ENCODE measurements around the gene CABP1. TPM values are rescaled to one million over a fixed set of nuclear protein-coding genes. Genes with fewer than 3 reads are reported as not detected.
A peak's percentile ranks its signal among the peaks of the same experiment; 100 is the strongest.

The CABP1 gene
- total and polyA plus RNA-seq, 2 of the 13 experiments (the other 11 are each of a cell fraction or from before 2014, with no cell fraction given): not detected

DNA sequence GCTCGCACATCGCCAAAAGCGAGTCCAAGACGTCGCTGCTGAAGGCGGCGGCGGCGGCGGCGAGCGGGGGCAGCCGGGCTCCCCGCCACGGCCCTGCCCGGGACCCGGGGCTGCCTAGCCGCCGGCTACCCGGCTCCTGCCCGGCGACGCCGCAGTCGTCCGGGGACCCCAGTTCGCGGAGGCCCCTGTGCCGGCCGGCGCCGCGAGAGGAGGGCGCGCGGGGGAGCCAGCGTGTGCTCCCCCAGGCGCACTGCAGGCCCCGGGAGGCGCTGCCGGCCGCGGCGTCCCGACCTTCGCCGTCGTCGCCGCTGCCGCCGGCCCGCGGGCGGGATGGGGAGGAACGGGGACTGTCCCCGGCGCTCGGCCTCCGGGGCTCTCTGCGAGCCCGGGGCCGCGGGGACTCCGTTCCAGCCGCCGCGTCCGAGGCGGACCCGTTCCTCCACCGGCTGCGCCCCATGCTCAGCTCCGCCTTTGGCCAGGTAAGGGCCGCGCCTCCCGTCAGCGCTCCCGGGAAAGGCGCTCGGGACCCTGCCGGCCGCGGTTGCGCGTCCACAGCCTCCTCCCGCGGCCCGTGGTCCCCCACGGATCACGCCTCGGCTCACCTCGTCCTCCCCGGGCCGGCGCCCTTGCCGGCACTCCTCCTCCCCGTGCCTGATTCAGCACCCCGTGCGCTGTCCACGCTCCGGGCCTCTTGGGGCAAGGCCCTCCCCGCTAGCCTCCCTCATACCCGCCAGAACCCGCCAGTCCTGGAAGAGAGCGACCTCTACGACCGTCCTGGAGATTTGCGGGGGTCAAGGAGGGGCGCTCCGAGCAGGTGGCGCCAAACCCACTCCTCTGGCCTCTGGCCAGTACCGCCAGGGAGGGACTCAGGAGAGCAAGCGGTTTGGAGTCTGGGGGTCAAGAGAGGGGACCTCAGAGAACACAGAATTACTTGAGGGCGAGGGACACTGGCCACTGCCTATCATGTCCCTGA lies 721 bp downstream of the CABP1 start (continued):
- TF ChIP-seq, protein P1, sequence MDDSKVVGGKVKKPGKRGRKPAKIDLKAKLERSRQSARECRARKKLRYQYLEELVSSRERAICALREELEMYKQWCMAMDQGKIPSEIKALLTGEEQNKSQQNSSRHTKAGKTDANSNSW (CRISPR knock-in tag; IDR thresholded peaks at IDR 0.05; ENCODE audit: borderline replicate concordance): no peak
- TF ChIP-seq RFX1 (IDR thresholded peaks at IDR 0.05) (no peak), ZNF33A (CRISPR knock-in tag; IDR thresholded peaks at IDR 0.05; ENCODE audit: borderline replicate concordance) (no peak), MAFK (conservative IDR thresholded peaks at IDR 0.05 in 1 of 2, IDR thresholded peaks at IDR 0.05 in 1 of 2; ENCODE audit: low read length in 2 of 2) (no peak), ZNF776 (CRISPR knock-in tag; IDR thresholded peaks at IDR 0.05) (no peak), RARA (CRISPR knock-in tag; IDR thresholded peaks at IDR 0.05) (no peak), ZNF274 (CRISPR knock-in tag; IDR thresholded peaks at IDR 0.05) (0 out of 2 replicates have a peak, but pooled peaks have one; percentile 41), ZNF788 (CRISPR knock-in tag; IDR thresholded peaks at IDR 0.05; ENCODE audit: borderline replicate concordance) (no peak), MAFF (IDR thresholded peaks at IDR 0.05; ENCODE audit: low read depth, low read length) (no peak), SIN3B (IDR thresholded peaks at IDR 0.05; ENCODE audit: low read length) (no peak), ZNF674 (CRISPR knock-in tag; IDR thresholded peaks at IDR 0.05; ENCODE audit: low read depth) (no peak), CBX1 (IDR thresholded peaks at IDR 0.05; ENCODE audit: low read depth) (no peak), SNAI1 (CRISPR knock-in tag; IDR thresholded peaks at IDR 0.05; ENCODE audit: borderline replicate concordance) (no peak), CHCHD3 (CRISPR knock-in tag; IDR thresholded peaks at IDR 0.05) (no peak), NFE2L2 (IDR thresholded peaks at IDR 0.05; ENCODE audit: low read length) (no peak), ZNF564 (CRISPR knock-in tag; IDR thresholded peaks at IDR 0.05) (no peak), ZNF670 (CRISPR knock-in tag; IDR thresholded peaks at IDR 0.05; ENCODE audit: borderline replicate concordance) (no peak)
- TF ChIP-seq, protein P2, sequence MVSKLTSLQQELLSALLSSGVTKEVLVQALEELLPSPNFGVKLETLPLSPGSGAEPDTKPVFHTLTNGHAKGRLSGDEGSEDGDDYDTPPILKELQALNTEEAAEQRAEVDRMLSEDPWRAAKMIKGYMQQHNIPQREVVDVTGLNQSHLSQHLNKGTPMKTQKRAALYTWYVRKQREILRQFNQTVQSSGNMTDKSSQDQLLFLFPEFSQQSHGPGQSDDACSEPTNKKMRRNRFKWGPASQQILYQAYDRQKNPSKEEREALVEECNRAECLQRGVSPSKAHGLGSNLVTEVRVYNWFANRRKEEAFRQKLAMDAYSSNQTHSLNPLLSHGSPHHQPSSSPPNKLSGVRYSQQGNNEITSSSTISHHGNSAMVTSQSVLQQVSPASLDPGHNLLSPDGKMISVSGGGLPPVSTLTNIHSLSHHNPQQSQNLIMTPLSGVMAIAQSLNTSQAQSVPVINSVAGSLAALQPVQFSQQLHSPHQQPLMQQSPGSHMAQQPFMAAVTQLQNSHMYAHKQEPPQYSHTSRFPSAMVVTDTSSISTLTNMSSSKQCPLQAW (CRISPR knock-in tag; IDR thresholded peaks at IDR 0.05): no peak
- TF ChIP-seq, protein P3, sequence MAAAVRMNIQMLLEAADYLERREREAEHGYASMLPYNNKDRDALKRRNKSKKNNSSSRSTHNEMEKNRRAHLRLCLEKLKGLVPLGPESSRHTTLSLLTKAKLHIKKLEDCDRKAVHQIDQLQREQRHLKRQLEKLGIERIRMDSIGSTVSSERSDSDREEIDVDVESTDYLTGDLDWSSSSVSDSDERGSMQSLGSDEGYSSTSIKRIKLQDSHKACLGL (CRISPR knock-in tag; IDR thresholded peaks at IDR 0.05): peak; percentile 54; the same call in 1 of the 2 replicates
- TF ChIP-seq, protein P4, sequence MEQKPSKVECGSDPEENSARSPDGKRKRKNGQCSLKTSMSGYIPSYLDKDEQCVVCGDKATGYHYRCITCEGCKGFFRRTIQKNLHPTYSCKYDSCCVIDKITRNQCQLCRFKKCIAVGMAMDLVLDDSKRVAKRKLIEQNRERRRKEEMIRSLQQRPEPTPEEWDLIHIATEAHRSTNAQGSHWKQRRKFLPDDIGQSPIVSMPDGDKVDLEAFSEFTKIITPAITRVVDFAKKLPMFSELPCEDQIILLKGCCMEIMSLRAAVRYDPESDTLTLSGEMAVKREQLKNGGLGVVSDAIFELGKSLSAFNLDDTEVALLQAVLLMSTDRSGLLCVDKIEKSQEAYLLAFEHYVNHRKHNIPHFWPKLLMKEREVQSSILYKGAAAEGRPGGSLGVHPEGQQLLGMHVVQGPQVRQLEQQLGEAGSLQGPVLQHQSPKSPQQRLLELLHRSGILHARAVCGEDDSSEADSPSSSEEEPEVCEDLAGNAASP (CRISPR knock-in tag; IDR thresholded peaks at IDR 0.05; ENCODE audit: borderline replicate concordance): 0 out of 2 replicates have a peak, but pooled peaks have one; percentile 13
- TF ChIP-seq, protein P5, sequence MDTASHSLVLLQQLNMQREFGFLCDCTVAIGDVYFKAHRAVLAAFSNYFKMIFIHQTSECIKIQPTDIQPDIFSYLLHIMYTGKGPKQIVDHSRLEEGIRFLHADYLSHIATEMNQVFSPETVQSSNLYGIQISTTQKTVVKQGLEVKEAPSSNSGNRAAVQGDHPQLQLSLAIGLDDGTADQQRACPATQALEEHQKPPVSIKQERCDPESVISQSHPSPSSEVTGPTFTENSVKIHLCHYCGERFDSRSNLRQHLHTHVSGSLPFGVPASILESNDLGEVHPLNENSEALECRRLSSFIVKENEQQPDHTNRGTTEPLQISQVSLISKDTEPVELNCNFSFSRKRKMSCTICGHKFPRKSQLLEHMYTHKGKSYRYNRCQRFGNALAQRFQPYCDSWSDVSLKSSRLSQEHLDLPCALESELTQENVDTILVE (CRISPR knock-in tag; IDR thresholded peaks at IDR 0.05): no peak
- TF ChIP-seq, protein P6, sequence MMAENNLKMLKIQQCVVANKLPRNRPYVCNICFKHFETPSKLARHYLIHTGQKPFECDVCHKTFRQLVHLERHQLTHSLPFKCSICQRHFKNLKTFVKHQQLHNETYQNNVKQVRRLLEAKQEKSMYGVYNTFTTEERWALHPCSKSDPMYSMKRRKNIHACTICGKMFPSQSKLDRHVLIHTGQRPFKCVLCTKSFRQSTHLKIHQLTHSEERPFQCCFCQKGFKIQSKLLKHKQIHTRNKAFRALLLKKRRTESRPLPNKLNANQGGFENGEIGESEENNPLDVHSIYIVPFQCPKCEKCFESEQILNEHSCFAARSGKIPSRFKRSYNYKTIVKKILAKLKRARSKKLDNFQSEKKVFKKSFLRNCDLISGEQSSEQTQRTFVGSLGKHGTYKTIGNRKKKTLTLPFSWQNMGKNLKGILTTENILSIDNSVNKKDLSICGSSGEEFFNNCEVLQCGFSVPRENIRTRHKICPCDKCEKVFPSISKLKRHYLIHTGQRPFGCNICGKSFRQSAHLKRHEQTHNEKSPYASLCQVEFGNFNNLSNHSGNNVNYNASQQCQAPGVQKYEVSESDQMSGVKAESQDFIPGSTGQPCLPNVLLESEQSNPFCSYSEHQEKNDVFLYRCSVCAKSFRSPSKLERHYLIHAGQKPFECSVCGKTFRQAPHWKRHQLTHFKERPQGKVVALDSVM (CRISPR knock-in tag; IDR thresholded peaks at IDR 0.05): no peak
